Right lobe of liver (tissue), 4 donors: ENCODE data around the gene YRDC.

Experiments
- CTCF ChIP-seq, 4 donors: fragments of 200-600 bp in 3 of 4; fragments of 450-650 bp in 1 of 4; IDR thresholded peaks; one replicate each; pipeline versions ENCODE4 v1.5.1 to v1.8.0; 2016 to 2022; ENCODE audit warnings: antibody characterized with exemption in 4 of 4, mild to moderate bottlenecking in 2 of 4
- POLR2A ChIP-seq: fragments of 450-650 bp; IDR thresholded peaks from one replicate; pipeline ENCODE4 v1.6.1; 2017; ENCODE audit warnings: antibody characterized with exemption, mild to moderate bottlenecking
- donor health status: DM: no; HTN: no; CAD: no.
- donor health status: DM: no; HTN: no; CAD: no.
- donor health status: DM: no; HTN: yes; CAD: no.

DNA sequence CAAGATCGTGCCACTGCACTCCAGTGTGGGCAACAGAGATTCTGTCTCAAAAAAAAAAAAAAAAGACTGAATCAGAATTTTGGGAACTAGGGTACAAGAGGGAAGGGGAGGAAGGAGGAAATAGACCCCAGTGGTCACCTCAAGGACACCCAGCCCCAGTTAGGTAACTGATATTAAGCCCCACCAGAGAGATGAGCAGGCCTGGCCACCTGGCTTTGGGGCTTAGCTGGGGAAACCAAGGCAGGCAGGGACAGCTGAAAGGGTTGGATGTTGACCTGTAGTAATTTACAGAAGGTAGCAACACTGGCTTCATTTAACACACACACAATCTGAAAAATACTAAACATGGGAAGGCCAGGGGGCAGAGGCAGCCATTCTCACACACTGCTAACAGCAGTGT lies 5.6 kb downstream of the YRDC start:
- TF ChIP-seq CTCF (IDR thresholded peaks at IDR 0.05) (no peak), POLR2A (no peak)
